Measurements from ENCODE around the gene CFAP97D2. TPM values are rescaled to one million over a fixed set of nuclear protein-coding genes. Genes with fewer than 3 reads are reported as not detected.

Gene CFAP97D2
- total RNA-seq, 1 donor from 2014 or later = 1.8 TPM

GRCh38 chr13:114226088-114226487 is 47.0 kb downstream of the CFAP97D2 start:
- Histone ChIP-seq H3K27me3 (ENCODE audit: low read depth) (peaks cover 11% of the 10 kb centered on the region), H3K4me1 (peaks cover 21% of the 10 kb centered on the region), H3K27ac (no peak overlapping the region), H3K4me3 (no peak overlapping the region), H3K36me3 (no peaks in the 10 kb centered on the region), H3K9me3 (no peaks in the 10 kb centered on the region)
- DNase-seq (no peak), ATAC-seq (no peak)
- TF ChIP-seq CTCF (IDR thresholded peaks at IDR 0.05) = no peak
- intact Hi-C loops (cut with DNase I) = loop anchor here (5.0 kb wide), 1 partner anchor 274 kb away; no protein-coding TSS in a partner anchor

- ATAC-seq = peak; percentile 91 to 93
- intact Hi-C loops (cut with DNase I) = loop anchor here (5.0 kb wide), 1 partner anchor 275 kb away; no protein-coding TSS in a partner anchor
- Histone ChIP-seq H3K27ac (no peak overlapping the region), H3K4me1 (peaks cover 21% of the 10 kb centered on the region), H3K9me3 (no peaks in the 10 kb centered on the region), H3K4me3 (no peak overlapping the region), H3K27me3 (ENCODE audit: low read depth) (peaks cover 11% of the 10 kb centered on the region), H3K36me3 (no peaks in the 10 kb centered on the region)
- peak; percentile 88 for TF ChIP-seq CTCF (IDR thresholded peaks at IDR 0.05)
- peak; percentile 86 for DNase-seq
Measured at GRCh38 chr13:114226699-114227323, 47.8 kb downstream of the CFAP97D2 start.

GRCh38 chr13:114227528-114227927 is 48.5 kb downstream of the CFAP97D2 start:
- DNase-seq (no peak), ATAC-seq (peak in 1 of 2 donors; percentile 8)
- H3K36me3 ChIP-seq = no peaks in the 10 kb centered on the region
- intact Hi-C loops (cut with DNase I) = loop anchor here (5.0 kb wide), 1 partner anchor 275 kb away; no protein-coding TSS in a partner anchor
- H3K9me3 ChIP-seq = no peaks in the 10 kb centered on the region
- peaks cover 11% of the 10 kb centered on the region for H3K27me3 ChIP-seq (ENCODE audit: low read depth)
- no peak overlapping the region for H3K27ac ChIP-seq
- no peak overlapping the region for H3K4me3 ChIP-seq
- peaks cover 15% of the 10 kb centered on the region for H3K4me1 ChIP-seq
- TF ChIP-seq CTCF (IDR thresholded peaks at IDR 0.05) = no peak

GRCh38 chr13:114228176-114228575 is 49.1 kb downstream of the CFAP97D2 start:
- intact Hi-C loops (cut with DNase I) = loop anchor here (5.0 kb wide), 1 partner anchor 276 kb away; no protein-coding TSS in a partner anchor
- H3K4me3 ChIP-seq = no peak overlapping the region

GRCh38 chr13:114229506-114229905 is 50.4 kb downstream of the CFAP97D2 start:
- no peak for TF ChIP-seq CTCF (IDR thresholded peaks at IDR 0.05)
- ATAC-seq (no peak), DNase-seq (no peak)
- Histone ChIP-seq H3K9me3 (no peaks in the 10 kb centered on the region), H3K4me1 (peaks cover 16% of the 10 kb centered on the region), H3K36me3 (no peaks in the 10 kb centered on the region), H3K27me3 (ENCODE audit: low read depth) (peaks cover 11% of the 10 kb centered on the region), H3K27ac (no peak overlapping the region), H3K4me3 (no peak overlapping the region)
- intact Hi-C loops (cut with DNase I) = loop anchor here (5.0 kb wide), 1 partner anchor 277 kb away; no protein-coding TSS in a partner anchor

More at GRCh38 chr13:114228176-114228575, 49.1 kb downstream of the CFAP97D2 start:
- H3K27me3 ChIP-seq (ENCODE audit: low read depth) = peaks cover 11% of the 10 kb centered on the region
- TF ChIP-seq CTCF (IDR thresholded peaks at IDR 0.05) = no peak
- no peak for ATAC-seq
- no peaks in the 10 kb centered on the region for H3K9me3 ChIP-seq
- no peak for DNase-seq
- H3K4me1 ChIP-seq = peaks cover 12% of the 10 kb centered on the region
- no peak overlapping the region for H3K27ac ChIP-seq
- H3K36me3 ChIP-seq = no peaks in the 10 kb centered on the region
